Measurements from ENCODE around the gene SPRED1.
"Not testable (repeated sequence)": the region's sequence is repeated elsewhere in the genome, so short reads cannot be mapped to it uniquely, and the experiment has no call there.

Gene SPRED1

DNA sequence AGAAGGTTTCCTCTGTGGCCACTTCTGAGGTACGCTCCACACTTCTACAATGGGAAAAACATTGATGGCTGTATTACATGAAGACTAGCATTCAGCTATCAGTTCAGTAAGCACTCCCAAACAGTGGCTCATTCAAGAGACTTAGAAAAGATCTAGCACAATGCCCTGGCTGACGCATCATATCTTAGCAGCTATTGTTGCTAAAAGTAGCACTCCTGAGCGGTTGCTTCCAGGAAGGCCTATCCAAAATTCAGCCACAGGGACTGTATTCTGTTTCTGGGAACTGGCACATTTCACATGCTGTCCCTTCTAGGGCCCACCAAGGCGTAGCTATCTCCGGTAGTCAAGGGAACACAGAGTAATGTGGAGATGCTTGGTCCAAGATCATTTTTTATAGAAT is 21.2 kb upstream of the SPRED1 start:
- DNase-seq (ENCODE audit: low read depth in 3 of 3): no peak

DNA sequence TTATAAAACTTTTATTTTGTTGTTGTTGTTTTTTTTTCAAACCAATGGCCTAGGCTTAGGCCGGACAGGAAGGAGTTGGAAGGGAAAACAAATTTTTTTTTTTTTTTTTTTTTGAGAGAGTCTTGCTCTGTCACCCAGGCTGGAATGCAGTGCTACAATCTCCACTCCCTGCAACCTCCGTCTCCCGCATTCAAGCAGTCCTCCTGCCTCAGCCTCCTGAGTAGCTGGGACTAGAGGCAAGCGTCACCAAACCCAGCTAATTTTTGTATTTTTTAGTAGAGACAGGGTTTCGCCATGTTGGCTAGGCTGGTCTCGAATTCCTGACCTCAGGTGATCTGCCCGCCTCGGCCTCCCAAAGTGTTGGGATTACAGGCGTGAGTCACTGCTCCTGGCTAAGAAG is 15.6 kb upstream of the SPRED1 start:
- DNase-seq (ENCODE audit: low read depth in 3 of 3): not testable (repeated sequence)

DNA sequence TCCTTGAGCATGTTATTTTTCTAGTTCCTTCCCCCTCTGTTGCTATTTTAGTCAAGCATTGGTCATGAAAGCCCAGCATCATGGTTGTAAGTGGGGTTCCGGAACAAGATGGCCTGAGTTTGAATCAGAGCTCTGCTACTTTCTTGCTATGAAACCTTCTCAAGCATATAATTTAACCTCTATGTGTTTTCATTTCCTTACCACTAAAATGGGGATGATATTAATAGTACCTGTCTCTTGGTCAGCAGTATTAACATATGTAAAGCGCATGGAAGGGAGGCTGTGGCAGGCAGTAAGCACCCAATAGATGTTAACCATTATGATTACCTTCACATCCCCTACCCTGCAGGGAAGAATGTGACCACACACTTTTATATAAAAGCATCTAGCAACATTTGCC is 14.3 kb upstream of the SPRED1 start:
- no peak for DNase-seq (ENCODE audit: low read depth in 3 of 3)

DNA sequence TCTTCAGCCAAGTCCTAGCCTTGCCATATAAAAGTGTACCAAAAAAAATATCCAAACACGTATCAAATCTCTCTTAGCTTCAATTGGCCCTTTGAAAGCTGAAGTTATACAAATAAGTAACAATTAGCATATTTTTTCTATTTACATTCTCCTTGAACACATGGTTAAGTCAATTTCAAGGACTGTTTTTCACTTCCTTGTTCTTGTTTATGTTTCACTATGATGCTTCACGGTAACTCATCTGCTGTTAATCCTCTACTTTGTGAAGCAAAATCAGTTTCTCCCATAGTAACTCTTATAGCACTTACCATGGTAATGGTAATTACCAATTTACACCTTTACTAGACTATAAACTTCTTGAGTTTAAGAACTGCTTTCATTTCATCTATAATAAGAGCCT is 10.6 kb upstream of the SPRED1 start:
- no peak for DNase-seq (ENCODE audit: low read depth in 3 of 3)

DNA sequence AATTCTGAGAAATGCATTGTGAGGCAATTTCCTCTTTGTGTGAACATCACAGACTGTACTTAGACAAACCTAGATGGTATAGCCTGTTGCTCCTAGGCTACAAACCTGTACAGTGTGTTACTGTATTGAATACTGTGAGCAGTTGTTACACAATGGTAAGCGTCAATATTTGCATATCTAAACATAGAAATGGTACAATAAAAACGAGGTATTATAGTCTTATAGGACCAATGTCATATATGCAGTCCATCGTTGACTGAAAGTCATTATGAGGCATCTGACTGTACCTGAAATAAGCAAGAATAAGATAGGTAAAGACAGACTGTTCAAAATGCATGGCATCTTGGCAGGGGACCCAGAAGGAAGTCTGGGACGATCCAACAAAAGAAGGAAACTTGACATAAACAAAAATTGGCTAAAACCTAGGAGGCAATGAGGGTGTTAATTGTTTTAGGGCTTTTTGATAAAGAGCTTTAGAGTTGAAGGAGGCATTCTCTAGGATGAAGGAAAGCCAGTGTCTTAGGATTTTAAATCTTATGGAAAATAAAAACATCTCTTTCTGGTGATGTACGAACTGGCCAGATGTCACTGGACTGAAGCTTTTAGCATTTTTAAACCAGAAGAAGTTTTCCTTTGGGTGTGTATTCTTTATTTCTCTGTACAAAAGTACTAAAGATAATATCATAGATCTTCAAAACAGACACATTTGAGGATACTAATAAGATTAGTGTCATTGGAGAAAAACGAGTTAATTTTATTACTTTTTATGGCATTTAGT is 9.2 kb upstream of the SPRED1 start:
- DNase-seq (ENCODE audit: low read depth in 3 of 3): no peak

DNA sequence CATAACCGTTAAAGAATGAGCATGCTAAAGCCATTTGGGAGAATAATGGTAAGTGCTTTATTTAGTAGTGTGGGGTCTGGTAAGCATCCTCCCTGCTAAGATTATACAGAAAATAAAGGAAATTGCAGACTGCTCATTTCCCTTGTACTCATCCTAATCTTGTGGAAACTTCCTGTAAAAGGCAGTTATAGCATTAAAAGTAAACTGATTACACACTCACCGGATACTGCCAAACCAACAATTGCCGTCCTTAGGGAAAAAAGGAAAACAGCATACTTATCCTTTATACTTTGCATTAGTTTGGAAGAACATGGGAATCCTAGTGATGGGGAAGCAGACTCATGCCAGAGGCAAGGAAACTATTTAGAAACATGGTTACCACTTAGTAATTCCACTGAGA is 5.3 kb upstream of the SPRED1 start:
- no peak for DNase-seq (ENCODE audit: low read depth in 3 of 3)

DNA sequence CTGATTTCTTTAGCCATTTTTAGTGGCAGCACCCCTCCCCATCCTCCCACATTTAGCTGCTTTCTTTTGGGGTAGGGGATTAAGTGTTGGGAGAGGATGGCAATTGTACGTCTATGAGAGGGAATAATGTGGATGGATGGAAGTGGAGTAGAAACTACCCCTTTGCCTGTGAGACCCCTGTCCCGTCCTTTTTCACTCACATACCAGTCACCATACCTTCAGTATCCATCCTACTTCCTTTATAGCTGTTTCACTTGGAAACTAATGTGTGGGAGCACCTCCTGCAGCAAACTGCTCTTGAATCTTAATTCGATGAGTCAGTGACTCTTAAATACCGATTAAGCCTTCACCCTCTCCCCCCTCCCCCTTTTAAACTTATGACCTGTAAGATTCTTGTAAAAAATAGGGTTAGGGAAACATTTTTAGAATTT is 730 bp downstream of the SPRED1 start:
- DNase-seq (ENCODE audit: low read depth in 3 of 3): peak in 1 of 3 donors; percentile 1

DNA sequence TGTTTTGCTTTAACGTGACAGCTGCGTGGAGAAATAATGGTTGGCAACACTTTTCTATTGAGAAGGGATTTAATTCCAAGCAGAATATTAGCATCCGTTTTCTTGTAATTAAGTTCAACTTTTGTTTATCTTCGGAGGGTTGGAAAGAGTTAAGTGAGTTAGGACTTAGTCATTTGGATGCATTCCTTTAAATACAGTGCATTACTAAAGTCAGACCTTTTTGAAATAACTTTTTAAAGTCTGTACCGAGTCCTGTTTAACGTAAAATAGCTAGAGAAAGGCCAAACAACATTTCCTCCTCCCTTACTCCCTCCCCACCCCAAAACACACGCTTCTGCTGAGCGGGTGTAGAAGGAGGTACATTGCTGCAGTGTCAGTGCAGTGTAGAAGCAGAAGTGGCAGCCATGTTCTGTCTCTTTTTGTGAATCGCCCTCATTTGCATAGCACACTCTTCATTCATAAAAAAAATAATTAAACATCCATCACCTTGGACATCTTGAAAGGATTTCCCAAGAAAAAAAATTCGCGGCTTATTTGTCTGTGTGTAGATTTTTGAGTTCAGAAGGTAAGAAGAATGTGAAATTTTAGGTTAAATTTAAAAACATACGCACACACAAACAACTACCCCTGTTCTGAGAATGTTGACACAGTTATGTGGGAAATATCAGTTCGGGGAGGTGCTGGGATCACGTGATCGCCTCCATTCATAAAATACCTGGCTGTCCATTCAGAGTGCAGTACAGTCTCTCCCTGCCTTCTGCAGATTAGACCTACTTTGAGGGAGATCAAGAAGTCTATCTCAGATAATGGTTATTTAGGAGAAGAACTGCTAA is 1.6 kb downstream of the SPRED1 start:
- DNase-seq (ENCODE audit: low read depth in 3 of 3): peak in 1 of 3 donors; percentile 15

DNA sequence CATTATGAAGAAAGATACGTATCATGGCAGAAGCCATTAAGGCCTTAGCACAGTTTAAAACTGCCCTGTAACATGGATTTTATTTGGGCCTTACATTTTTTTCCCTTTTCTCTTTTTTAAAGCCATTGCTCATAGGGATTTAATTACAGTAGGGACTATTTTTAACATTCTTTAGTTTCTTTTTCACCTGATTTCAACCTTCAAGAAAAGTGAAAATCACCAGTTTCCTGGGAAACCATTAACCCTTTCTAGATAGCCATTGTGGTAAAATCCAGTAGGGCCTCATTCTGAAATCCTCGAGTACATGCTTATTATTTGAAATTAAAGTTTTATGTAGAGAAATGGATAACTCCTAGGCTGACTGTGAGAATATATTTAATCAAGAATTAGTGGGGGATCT is 3.1 kb downstream of the SPRED1 start:
- no peak for DNase-seq (ENCODE audit: low read depth in 3 of 3)

DNA sequence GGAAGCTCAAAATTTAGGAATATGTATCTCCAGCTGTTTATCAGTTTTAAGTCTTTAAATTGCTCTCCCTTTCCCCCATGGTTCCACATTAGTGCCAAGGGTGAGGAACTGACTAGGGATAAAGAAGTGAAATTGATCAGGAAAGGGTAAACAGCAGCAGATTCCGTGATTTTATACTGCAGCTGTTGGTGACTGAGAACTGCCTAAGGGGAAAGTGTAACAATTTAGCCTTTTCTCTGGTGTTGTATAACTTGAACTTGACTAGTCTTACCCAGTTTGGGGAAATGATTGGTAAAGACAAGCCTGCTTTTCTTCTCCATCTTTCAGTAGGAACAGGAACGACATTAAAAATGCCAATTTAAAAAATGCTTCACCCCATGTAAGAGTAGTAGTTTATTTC is 5.0 kb downstream of the SPRED1 start:
- DNase-seq (ENCODE audit: low read depth in 3 of 3): no peak

DNA sequence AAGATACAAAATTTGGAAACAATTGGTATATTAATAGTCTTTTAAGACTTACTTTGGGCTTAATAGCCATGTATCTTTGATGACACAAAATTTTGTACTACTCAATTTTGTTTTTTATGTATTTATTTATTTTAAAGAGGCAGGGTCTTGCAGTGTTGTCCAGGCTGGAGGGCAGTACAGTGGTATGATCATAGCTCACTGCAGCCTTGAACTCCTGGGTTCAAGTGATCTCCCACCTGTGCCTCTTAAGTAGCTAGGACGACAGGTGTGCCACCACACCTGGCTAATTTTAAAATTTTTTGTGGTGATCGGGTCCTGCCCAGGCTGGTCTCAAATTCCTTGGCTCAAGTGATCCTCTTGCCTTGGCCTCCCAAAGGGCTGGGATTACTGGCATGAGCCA is 6.5 kb downstream of the SPRED1 start:
- no peak for DNase-seq (ENCODE audit: low read depth in 3 of 3)

DNA sequence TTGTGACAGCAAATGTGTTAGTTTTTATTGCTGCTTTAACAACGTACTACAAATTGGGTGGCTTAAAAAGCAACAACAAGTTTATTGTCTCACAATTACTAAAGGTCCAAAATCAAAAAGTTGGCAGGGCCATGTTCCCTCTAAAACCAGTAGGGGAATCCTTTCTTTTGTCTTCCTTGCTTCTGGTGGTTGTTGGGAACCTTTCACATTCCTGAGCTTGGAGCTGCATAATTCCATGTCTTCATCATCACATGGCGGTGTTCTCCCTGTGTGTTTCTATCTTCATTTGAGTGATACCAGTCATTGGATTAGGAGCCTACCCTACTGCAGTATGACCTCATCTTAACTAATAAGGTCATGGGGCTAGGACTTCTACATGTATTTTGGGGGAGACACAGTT is 7.4 kb downstream of the SPRED1 start:
- DNase-seq (ENCODE audit: low read depth in 3 of 3): no peak

DNA sequence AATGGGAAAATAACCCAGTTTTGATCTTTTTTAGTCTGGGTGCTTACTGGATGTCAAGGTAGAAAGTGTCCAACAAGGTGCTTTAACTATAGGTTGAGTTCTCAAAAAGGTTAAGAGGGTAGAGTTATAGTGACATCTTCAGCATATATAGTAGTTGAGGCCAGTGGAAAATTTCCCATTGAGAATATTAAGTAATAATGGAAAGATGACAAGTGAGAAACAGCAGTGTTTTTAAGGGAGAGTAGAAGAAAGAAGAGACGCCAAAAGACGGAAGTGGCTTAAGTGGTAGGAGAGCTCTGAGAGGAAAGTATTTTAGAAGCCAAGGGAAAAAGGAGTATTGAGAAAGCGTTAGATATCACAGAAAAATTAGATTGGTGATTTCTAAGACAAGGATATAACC is 10.6 kb downstream of the SPRED1 start:
- DNase-seq (ENCODE audit: low read depth in 3 of 3): no peak

DNA sequence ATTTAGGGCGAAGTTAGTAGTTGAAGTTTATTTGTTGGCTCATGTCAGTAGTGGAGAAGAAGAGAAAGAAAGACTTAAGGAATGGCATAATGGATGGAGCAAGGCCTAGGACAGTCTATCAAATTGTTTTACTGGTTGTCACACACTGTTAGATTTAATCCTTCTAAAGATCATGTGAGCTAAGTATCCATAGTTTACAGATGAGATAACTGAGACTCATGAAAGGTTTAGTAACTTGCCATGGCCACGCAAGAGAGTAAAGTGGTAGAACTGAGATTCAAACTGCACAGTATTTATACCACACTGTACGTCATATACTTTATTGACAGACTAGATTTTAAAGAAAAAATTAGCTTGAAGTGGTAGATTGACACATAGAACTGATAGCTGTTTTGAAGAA is 11.4 kb downstream of the SPRED1 start:
- DNase-seq (ENCODE audit: low read depth in 3 of 3): no peak

DNA sequence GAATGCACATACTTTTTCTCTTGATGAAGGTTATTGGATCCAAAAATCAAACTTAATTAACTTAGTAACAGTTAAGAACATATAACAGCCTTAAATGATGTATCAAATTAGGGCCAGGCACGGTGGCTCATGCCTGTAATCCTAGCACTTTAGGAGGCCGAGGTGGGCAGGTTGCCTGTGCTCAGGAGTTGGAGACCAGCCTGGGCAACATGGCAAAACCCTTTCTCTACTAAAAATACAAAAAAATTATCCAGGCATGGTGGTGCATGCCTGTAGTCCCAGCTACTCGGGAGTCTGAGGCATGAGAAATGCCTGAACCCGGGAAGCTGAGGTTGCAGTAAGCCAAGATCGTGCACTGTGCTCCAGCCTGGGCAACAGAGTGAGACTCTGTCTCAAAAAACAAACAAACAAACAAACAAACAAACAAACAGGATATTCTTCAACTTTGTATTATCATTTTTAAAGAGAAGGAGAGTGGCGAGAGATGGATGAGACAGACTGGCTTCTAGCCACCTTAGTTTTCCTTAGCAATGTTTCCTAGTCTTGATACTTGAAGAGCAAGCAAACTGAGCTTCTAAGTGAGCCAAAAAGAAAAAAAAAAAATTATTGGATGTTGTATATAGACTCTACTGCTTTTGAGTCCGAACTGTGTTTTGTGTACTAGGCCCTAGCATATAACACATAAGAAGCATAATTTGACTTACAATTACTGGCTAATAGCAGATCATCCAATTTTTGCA is 13.8 kb downstream of the SPRED1 start:
- no peak for DNase-seq (ENCODE audit: low read depth in 3 of 3)

DNA sequence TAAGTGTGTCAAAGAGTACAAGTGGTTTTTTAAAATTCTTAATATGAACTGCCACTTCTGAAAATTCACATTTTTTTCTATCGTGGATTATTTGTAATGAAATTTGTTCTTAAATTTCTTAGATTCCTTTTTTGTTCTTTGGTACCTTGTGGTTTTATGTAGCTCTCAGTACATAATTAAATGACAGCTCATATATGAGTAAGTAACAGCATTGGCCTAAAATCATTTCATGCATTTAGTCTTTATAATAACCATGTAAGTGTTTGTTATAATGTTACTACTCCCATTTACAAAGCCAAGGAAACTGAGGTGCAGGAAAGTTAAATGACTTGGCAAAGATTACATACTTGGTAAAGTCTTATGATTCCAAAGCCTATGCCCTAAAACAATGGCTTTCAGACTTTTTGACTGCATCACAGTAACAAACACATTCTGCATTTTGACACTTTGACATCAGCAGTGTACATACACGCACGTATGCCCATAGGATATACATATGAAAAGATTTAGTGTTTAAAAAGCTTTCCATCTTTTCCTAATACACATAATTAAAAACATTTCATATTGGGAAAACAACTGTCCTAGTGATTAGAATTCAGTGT is 14.9 kb downstream of the SPRED1 start:
- DNase-seq (ENCODE audit: low read depth in 3 of 3): no peak

DNA sequence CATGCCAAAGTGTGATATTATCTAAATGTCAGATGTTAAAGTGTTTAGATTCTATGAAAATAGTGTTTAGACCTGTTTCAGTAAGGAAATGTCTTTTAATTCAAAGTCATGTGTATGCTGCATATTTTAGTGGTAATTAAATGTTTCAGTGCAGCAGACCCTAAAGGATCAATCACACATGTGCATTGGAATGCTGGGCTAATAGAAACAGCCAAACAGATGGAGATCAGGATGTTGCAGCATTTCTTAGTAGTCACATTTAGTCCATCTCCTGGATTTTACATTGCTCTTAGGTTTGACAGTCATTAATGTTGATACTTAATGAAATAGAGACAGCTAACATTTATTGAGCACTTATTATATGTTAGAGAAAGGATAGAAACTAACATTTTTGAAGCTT is 18.5 kb downstream of the SPRED1 start:
- no peak for DNase-seq (ENCODE audit: low read depth in 3 of 3)

DNA sequence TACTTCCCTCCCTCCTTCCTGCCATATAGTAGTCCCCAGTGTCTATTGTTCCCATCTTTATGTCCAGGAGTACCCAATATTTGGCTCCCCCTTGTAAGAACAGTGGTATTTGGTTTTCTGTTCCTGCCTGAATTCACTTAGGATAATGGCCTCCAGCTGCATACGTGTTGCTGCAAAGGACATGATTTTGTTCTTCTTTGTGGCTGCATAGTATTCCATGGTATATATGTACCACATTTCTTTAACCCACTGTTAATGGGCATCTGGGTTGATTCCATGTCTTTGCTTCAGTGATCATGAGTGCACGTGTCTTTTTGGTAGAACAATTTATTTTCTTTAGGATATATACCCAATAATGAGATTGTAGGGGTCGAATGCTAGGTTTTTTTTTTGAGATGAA is 19.3 kb downstream of the SPRED1 start:
- DNase-seq (ENCODE audit: low read depth in 3 of 3): no peak

DNA sequence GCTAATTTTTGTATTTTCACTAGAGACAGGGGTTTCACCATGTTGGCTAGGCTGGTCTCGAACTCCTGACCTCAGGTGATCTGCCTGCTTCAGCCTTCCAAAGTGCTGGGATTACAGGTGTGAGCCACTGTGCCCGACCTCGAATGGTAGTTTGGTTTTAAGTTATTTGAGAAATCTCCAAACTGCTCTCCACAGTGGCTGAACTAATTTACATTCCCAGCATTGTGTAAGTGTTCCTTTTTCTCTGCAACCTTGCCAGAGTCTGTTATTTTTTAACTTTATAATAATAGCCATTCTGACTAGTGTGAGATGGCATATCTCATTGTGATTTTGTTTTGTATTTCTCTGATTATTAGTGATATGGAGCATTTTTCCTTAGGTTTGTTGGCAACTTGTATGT is 19.8 kb downstream of the SPRED1 start:
- not testable (repeated sequence) for DNase-seq (ENCODE audit: low read depth in 3 of 3)

DNA sequence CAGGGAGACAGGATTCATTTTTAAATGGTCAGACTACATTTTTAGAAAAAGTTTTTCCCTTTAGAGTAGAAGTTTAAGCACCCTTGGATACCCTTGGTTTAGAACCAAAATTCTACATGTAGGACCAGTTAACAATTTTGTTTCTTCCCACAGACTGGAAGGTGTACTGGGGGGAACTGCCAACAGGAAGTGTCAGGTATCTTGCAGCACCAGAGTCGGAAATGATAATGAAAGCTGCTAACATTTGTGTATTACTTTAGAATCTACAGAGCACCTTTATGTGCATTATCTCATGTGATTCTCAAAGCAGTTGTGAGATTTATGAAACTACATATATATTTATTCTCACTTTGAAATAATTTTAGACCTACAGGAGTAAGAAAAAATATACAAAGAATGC is 21.5 kb downstream of the SPRED1 start:
- DNase-seq (ENCODE audit: low read depth in 3 of 3): no peak

DNA sequence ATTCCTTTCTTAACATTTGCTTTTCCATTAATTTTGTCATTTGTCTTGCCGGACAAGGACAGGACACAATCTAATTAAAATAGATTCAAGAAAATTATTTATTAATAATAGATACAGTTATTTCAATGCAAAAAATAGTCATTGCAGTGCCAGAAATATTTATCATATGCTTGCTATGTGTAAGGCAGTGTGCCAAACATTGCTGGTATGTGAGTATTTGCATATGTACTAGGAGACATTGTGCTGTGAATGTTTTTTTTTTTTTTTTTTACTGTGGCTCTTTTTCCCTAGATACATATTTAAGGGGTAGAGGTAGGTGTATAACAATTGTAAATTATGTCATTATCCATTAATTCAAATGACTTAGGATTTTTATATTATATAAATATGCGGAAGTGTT is 23.3 kb downstream of the SPRED1 start:
- DNase-seq (ENCODE audit: low read depth in 3 of 3): no peak

DNA sequence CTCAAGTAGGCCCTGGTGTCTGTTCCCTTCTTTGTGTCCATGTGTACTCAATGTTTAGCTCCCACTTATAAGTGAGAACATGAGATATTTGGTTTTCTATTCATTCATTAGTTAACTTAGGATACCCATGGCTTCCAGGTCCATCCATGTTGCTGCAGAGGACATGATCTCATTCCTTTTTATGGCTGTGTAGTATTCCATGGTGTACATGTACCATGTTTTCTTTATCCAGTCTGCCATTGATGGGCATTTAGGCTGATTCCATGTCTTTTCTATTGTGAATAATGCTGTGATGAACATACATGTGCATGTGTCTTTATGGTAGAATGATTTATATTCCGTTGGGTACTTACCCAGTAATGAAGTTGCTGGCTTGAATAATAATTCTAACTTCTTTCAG is 24.6 kb downstream of the SPRED1 start:
- DNase-seq (ENCODE audit: low read depth in 3 of 3): not testable (repeated sequence)

All from stimulated activated CD4-positive, alpha-beta T cell treated with anti-CD3 and anti-CD28 coated beads, TNF-alpha, amount 100 ng/mL, for 48 hours (primary cell).